HG02870 (cell line): ENCODE data around the gene TMEM225B.
"Not testable (repeated sequence)": the region's sequence is repeated elsewhere in the genome, so short reads cannot be mapped to it uniquely, and the experiment has no call there.

Experiments
- ATAC-seq: cut with Tn5 transposase; IDR thresholded peaks from one replicate; pipeline ENCODE4 v1.9.1; 2021; ENCODE audit warnings: mild to moderate bottlenecking, moderate library complexity; ENCODE audit not compliant: unreplicated experiment

TMEM225B gene

GRCh38 chr7:99653754-99654153 is 55.7 kb downstream of the TMEM225B start:
- ATAC-seq = no peak

DNA sequence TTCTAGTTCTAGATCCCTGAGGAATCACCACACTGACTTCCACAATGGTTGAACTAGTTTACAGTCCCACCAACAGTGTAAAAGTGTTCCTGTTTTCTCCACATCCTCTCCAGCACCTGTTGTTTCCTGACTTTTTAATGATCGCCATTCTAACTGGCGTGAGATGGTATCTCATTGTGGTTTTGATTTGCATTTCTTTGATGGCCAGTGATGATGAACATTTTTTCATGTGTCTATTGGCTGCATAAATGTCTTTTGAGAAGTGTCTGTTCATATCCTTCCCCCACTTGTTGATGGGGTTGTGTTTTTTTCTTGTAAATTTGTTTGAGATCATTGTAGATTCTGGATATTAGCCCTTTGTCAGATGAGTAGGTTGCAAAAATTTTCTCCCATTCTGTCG is 56.6 kb downstream of the TMEM225B start:
- ATAC-seq = not testable (repeated sequence)

- not testable (repeated sequence) for ATAC-seq
Measured at GRCh38 chr7:99657879-99658278, 59.8 kb downstream of the TMEM225B start.
